IMR-90 (cell line): ENCODE results near the gene HSPA1A. TPM values are rescaled to one million over a fixed set of nuclear protein-coding genes. Genes with fewer than 3 reads are reported as not detected.
"Not testable (repeated sequence)": the region's sequence is repeated elsewhere in the genome, so short reads cannot be mapped to it uniquely, and the experiment has no call there.

Source experiments
- ATAC-seq: fragments of 200-7000 bp; cut with Tn5 transposase; 2 replicates; pipeline ENCODE4 v1.9.1; 2020; ENCODE audit warnings: low read depth, mild to moderate bottlenecking, moderate library complexity
- BruUV-seq: library from RNA; stranded (reverse); fragments of 400-500 nt; replicated peaks from 2 replicates; lab custom pipeline; 2021; lab: Mats Ljungman, UMichigan
- CTCF ChIA-PET: fragments of 300-600 bp; formaldehyde crosslinking; extraction: SDS; loops from one replicate; lab custom pipeline; 2021; ENCODE audit warnings: antibody characterized with exemption; lab: Yijun Ruan, JAX
- POLR2A ChIA-PET: fragments of 300-600 bp; sonication (Branson Sonifier 250); formaldehyde crosslinking; loops from one replicate; lab custom pipeline; 2022; ENCODE audit warnings: antibody characterized with exemption; ENCODE audit not compliant: unreplicated experiment; lab: Charles Lee
- DNase-seq: peaks from one replicate; pipeline ENCODE4 v3.0.0; 2013
- H2AFZ ChIP-seq: replicated peaks from 2 replicates; pipeline ENCODE3; 2013; ENCODE audit warnings: low read length, mild to moderate bottlenecking; ENCODE audit not compliant: poor library complexity
- H2AK5ac ChIP-seq: 2 replicates; pipeline ENCODE4 v1.6.1; 2013; ENCODE audit warnings: low read depth, low read length, inconsistent platforms
- H2AK9ac ChIP-seq: replicated peaks from 2 replicates; pipeline ENCODE3; 2013; ENCODE audit warnings: mild to moderate bottlenecking, low read depth, low read length, moderate library complexity; ENCODE audit not compliant: poor library complexity
- H2BK120ac ChIP-seq: 2 replicates; pipeline ENCODE4 v1.6.1; 2013; ENCODE audit warnings: low read depth, low read length, inconsistent platforms
- H2BK15ac ChIP-seq: 3 replicates; pipeline ENCODE4 v1.6.1; 2013; ENCODE audit warnings: low read depth, low read length, inconsistent platforms
- H2BK20ac ChIP-seq: 2 replicates; pipeline ENCODE4 v1.6.1; 2013; ENCODE audit warnings: low read depth, mild to moderate bottlenecking, inconsistent platforms, low read length, moderate library complexity
- H2BK5ac ChIP-seq: 2 replicates; pipeline ENCODE4 v1.6.1; 2013; ENCODE audit warnings: mild to moderate bottlenecking, low read depth, low read length, inconsistent platforms; ENCODE audit not compliant: poor library complexity, severe bottlenecking
- H3K14ac ChIP-seq: replicated peaks from 2 replicates; pipeline ENCODE4 v1.6.1; 2013; ENCODE audit warnings: low read depth, low read length, inconsistent platforms
- H3K18ac ChIP-seq: 2 replicates; pipeline ENCODE4 v1.6.1; 2013; ENCODE audit warnings: low read depth, low read length, control low read depth
- H3K23ac ChIP-seq: 2 replicates; pipeline ENCODE4 v1.6.1; 2013; ENCODE audit warnings: low read depth, low read length, inconsistent platforms
- H3K27ac ChIP-seq: 2 replicates; pipeline ENCODE4 v1.5.1; 2013; ENCODE audit warnings: mild to moderate bottlenecking, control low read depth, low read length; ENCODE audit not compliant: insufficient read depth
- H3K27me3 ChIP-seq: 2 replicates; pipeline ENCODE4 v1.6.1; 2013; ENCODE audit warnings: low read length; ENCODE audit not compliant: control insufficient read depth, insufficient read depth
- H3K36me3 ChIP-seq: 2 replicates; pipeline ENCODE4 v1.6.1; 2013; ENCODE audit warnings: low read length, mixed read lengths; ENCODE audit not compliant: control insufficient read depth, insufficient read depth
- H3K4ac ChIP-seq: 2 replicates; pipeline ENCODE4 v1.6.1; 2013; ENCODE audit warnings: low read depth, low read length, inconsistent platforms
- H3K4me1 ChIP-seq: 2 replicates; pipeline ENCODE4 v1.6.1; 2013; ENCODE audit warnings: low read length, mixed read lengths; ENCODE audit not compliant: control insufficient read depth, insufficient read depth
- H3K4me2 ChIP-seq: 2 replicates; pipeline ENCODE4 v1.6.1; 2013; ENCODE audit warnings: low read depth, mild to moderate bottlenecking, control low read depth, low read length, moderate library complexity
- H3K4me3 ChIP-seq: 2 replicates; pipeline ENCODE4 v1.5.1; 2013; ENCODE audit warnings: low read depth, mild to moderate bottlenecking, control low read depth, low read length, moderate library complexity; ENCODE audit not compliant: insufficient read depth
- H3K56ac ChIP-seq: 2 replicates; pipeline ENCODE4 v1.6.1; 2013; ENCODE audit warnings: low read length, inconsistent platforms; ENCODE audit not compliant: insufficient read depth; ENCODE audit errors: extremely low read depth
- H3K79me1 ChIP-seq, 2 experiments: 2 replicates each; pipeline ENCODE4 v1.6.1; 2013; ENCODE audit warnings: low read length in 2 of 2, inconsistent platforms in 1 of 2, low read depth in 1 of 2
- H3K9ac ChIP-seq: 2 replicates; pipeline ENCODE4 v1.6.1; 2013; ENCODE audit warnings: low read depth, low read length, control low read depth
- H3K9me1 ChIP-seq: 2 replicates; pipeline ENCODE4 v1.6.1; 2013; ENCODE audit warnings: low read length, inconsistent platforms; ENCODE audit not compliant: insufficient read depth
- H3K9me3 ChIP-seq: 2 replicates; pipeline ENCODE4 v1.6.1; 2013; ENCODE audit warnings: low read length; ENCODE audit not compliant: control insufficient read depth, insufficient read depth
- H4K20me1 ChIP-seq: 2 replicates; pipeline ENCODE4 v1.6.1; 2013; ENCODE audit warnings: low read length, inconsistent platforms; ENCODE audit not compliant: insufficient read depth
- H4K5ac ChIP-seq: 2 replicates; pipeline ENCODE4 v1.6.1; 2013; ENCODE audit warnings: mild to moderate bottlenecking, low read depth, low read length, control low read depth
- H4K8ac ChIP-seq, 2 experiments: 2 replicates each; pipeline ENCODE4 v1.6.1; 2013; ENCODE audit warnings: low read depth in 2 of 2, low read length in 2 of 2, control low read depth in 1 of 2, inconsistent platforms in 1 of 2
- H4K91ac ChIP-seq: 2 replicates; pipeline ENCODE4 v1.6.1; 2013; ENCODE audit warnings: low read depth, low read length, inconsistent platforms; ENCODE audit not compliant: insufficient read depth
- WGBS, 2 experiments: methylation state at CpG; one replicate each; pipeline versions ENCODE4 v1.1.5 to v1.1.7; 2013; ENCODE audit warnings: missing lambda C conversion rate in 2 of 2; ENCODE audit not compliant: insufficient read length in 1 of 2; ENCODE audit errors: extremely low coverage in 2 of 2; 5-methylcytosine and 5-hydroxymethylcytosine counted together
- dilution Hi-C: fragments of 300-500 bp; cut with HindIII; formaldehyde crosslinking; loops from one replicate; pipeline ENCODE4 v1.14.3; 2018; ENCODE audit warnings: low sequenced_read_pairs; ENCODE audit not compliant: unreplicated experiment
- in situ Hi-C: fragments of 300-500 bp; cut with MboI; formaldehyde crosslinking; loops from 3 replicates; pipeline ENCODE4 v1.14.3; 2019; ENCODE audit warnings: low sequenced_read_pairs, inconsistent platforms, mixed read lengths
- intact Hi-C: fragments of 100-400 bp; cut with micrococcal nuclease; formaldehyde crosslinking; loops from 2 replicates; pipeline ENCODE4 v1.10.0; 2022
- polyA plus RNA-seq, 3 experiments: library from polyadenylated mRNA; depleted of rRNA; stranded (reverse); fragments of >200 nt; gene quantifications; 2 replicates each; pipeline ENCODE4 v1.2.3, GENCODE V29; 2012; ENCODE audit warnings: low replicate concordance in 1 of 3
- total RNA-seq: library from RNA; depleted of rRNA; stranded (reverse); fragments of >200 nt; gene quantifications from 2 replicates; pipeline ENCODE4 v1.2.3, GENCODE V29; 2012

The HSPA1A gene
- total and polyA plus RNA-seq, 2 of the 4 experiments (the other 2 are of a cell fraction) = 94.6 to 95.3 TPM

- H2AK5ac ChIP-seq, DNase-seq, H4K20me1 ChIP-seq, H3K56ac ChIP-seq, H3K9ac ChIP-seq, POLR2A ChIA-PET, BruUV-seq, H2BK120ac ChIP-seq, H4K8ac ChIP-seq, H3K4me3 ChIP-seq, H4K91ac ChIP-seq, H3K9me1 ChIP-seq, H3K4me1 ChIP-seq, H3K36me3 ChIP-seq, H4K5ac ChIP-seq, H3K27me3 ChIP-seq, intact Hi-C loops, CTCF ChIA-PET, dilution Hi-C loops, ATAC-seq, H3K4ac ChIP-seq, H2AK9ac ChIP-seq, H3K18ac ChIP-seq, H2BK20ac ChIP-seq, H3K9me3 ChIP-seq, H2AFZ ChIP-seq, H2BK15ac ChIP-seq, H3K27ac ChIP-seq, in situ Hi-C loops: not testable (repeated sequence)
- peaks cover 10 to 50% of the 10 kb centered on the region in 2 experiments; a peak in 3 of 4 replicates for H3K79me1 ChIP-seq
- peak overlapping the region; percentile 31 for H2BK5ac ChIP-seq
- H3K4me2 ChIP-seq = peak overlapping the region; percentile 75
- H3K23ac ChIP-seq = peak overlapping the region; percentile 13; the same call in 1 of the 2 replicates
- H3K14ac ChIP-seq = 0 out of 2 replicates have a peak overlapping the region, but pooled peaks have one; percentile 59
- WGBS, 2 experiments = 86% methylated on average over 1 of the region's 8 CpGs; no CpG with 5 or more reads in 1 of the 2 experiments
These were observed 2.7 kb downstream of the HSPA1A start for GRCh38 chr6:31817929-31818511.
